Measurements from ENCODE around the gene APOO.

DNA sequence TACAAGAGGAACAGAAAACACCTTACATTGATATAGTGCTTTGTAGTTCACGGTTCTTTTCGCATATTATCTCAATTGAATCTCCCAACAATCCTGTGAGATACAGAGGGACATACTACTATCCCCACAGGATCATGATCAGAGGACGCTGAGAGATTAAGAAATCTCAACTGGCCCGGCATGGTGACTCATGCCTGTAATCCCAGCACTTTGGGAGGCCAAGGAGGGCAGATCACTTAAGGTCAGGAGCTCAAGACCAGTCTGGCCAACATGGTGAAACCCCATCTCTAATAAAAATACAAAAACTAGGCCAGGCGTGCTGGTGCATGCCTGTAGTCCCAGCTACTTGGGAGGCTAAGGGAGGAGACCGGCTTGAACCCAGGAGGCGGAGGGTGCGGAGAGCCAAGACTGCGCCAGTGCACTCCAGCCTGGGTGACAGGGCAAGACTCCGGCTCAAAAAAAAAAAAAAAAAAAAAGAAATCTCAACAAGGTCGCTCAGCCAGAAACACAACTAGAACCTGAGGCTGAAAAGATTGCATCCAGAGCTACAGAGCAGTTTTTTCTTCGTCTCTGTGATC lies 7.4 kb downstream of the APOO start:
- TF ChIP-seq, protein P1, sequence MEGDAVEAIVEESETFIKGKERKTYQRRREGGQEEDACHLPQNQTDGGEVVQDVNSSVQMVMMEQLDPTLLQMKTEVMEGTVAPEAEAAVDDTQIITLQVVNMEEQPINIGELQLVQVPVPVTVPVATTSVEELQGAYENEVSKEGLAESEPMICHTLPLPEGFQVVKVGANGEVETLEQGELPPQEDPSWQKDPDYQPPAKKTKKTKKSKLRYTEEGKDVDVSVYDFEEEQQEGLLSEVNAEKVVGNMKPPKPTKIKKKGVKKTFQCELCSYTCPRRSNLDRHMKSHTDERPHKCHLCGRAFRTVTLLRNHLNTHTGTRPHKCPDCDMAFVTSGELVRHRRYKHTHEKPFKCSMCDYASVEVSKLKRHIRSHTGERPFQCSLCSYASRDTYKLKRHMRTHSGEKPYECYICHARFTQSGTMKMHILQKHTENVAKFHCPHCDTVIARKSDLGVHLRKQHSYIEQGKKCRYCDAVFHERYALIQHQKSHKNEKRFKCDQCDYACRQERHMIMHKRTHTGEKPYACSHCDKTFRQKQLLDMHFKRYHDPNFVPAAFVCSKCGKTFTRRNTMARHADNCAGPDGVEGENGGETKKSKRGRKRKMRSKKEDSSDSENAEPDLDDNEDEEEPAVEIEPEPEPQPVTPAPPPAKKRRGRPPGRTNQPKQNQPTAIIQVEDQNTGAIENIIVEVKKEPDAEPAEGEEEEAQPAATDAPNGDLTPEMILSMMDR (IDR thresholded peaks at IDR 0.05): no peak
- no peak for TF ChIP-seq POLR2A (IDR thresholded peaks at IDR 0.05)
